ENCODE results near the gene EMX1. TPM values are rescaled to one million over a fixed set of nuclear protein-coding genes. Genes with fewer than 3 reads are reported as not detected.
A peak's percentile ranks its signal among the peaks of the same experiment; 100 is the strongest.

Gene EMX1
- total and polyA plus RNA-seq, 2 of the 13 experiments (the other 11 are each of a cell fraction or from before 2014, with no cell fraction given): 0.62 to 4.9 TPM

DNA sequence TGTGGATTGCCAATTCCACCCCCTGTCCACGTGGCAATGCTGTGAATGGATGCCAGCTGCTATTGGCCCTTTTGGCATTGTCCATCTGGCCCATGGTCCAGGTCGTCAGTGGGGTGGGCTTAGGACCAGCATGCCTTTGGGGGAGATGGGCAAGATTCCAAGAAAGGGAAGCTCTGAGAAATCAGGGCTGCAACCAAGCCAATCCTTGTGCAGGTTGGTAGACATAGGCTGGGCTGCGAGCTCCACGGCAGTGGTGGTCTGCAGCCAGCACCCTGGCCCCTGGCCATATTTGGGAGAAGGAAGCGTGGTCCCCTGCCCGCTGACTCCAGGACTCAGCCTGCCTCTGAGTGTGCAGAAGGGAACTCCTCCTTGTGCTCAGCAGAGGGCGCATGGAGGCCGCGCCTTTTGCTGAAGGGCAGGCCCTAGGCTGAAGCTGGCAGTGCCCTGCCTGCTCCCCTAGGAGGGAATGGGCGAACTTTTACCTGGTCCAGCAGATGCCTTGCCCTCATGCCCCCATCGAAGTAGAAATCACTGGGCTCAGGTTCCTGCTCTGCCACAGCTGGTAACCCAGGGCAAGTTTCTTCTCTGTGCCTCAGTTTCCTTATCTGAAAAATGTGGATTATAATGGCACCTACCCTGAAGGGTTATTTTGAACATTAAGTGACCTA is 24.7 kb upstream of the EMX1 start (continued):
- TF ChIP-seq, protein P1, sequence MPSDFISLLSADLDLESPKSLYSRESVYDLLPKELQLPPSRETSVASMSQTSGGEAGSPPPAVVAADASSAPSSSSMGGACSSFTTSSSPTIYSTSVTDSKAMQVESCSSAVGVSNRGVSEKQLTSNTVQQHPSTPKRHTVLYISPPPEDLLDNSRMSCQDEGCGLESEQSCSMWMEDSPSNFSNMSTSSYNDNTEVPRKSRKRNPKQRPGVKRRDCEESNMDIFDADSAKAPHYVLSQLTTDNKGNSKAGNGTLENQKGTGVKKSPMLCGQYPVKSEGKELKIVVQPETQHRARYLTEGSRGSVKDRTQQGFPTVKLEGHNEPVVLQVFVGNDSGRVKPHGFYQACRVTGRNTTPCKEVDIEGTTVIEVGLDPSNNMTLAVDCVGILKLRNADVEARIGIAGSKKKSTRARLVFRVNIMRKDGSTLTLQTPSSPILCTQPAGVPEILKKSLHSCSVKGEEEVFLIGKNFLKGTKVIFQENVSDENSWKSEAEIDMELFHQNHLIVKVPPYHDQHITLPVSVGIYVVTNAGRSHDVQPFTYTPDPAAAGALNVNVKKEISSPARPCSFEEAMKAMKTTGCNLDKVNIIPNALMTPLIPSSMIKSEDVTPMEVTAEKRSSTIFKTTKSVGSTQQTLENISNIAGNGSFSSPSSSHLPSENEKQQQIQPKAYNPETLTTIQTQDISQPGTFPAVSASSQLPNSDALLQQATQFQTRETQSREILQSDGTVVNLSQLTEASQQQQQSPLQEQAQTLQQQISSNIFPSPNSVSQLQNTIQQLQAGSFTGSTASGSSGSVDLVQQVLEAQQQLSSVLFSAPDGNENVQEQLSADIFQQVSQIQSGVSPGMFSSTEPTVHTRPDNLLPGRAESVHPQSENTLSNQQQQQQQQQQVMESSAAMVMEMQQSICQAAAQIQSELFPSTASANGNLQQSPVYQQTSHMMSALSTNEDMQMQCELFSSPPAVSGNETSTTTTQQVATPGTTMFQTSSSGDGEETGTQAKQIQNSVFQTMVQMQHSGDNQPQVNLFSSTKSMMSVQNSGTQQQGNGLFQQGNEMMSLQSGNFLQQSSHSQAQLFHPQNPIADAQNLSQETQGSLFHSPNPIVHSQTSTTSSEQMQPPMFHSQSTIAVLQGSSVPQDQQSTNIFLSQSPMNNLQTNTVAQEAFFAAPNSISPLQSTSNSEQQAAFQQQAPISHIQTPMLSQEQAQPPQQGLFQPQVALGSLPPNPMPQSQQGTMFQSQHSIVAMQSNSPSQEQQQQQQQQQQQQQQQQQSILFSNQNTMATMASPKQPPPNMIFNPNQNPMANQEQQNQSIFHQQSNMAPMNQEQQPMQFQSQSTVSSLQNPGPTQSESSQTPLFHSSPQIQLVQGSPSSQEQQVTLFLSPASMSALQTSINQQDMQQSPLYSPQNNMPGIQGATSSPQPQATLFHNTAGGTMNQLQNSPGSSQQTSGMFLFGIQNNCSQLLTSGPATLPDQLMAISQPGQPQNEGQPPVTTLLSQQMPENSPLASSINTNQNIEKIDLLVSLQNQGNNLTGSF (CRISPR knock-in tag; IDR thresholded peaks at IDR 0.05): no peak
- TF ChIP-seq ELF1 (CRISPR knock-in tag; IDR thresholded peaks at IDR 0.05) (no peak), NFKB2 (CRISPR knock-in tag; IDR thresholded peaks at IDR 0.05; ENCODE audit: borderline replicate concordance) (no peak), ZNF44 (CRISPR knock-in tag; IDR thresholded peaks at IDR 0.05) (no peak), KAT7 (CRISPR knock-in tag; IDR thresholded peaks at IDR 0.05; ENCODE audit: borderline replicate concordance) (no peak), SCMH1 (CRISPR knock-in tag; IDR thresholded peaks at IDR 0.05; ENCODE audit: borderline replicate concordance) (no peak), ZNF629 (CRISPR knock-in tag; conservative IDR thresholded peaks at IDR 0.05) (no peak), AKAP8 (CRISPR knock-in tag; IDR thresholded peaks at IDR 0.05) (peak; percentile 18; the same call in 1 of the 2 replicates), TEAD3 (CRISPR knock-in tag; optimal IDR thresholded peaks at IDR 0.05; ENCODE audit: borderline replicate concordance) (peak; percentile 44), ZSCAN12 (CRISPR knock-in tag; IDR thresholded peaks at IDR 0.05) (no peak), POLR2AphosphoS5 (IDR thresholded peaks at IDR 0.05; ENCODE audit: low read depth, low read length) (no peak; the same call in 1 of the 2 replicates), ZNF264 (CRISPR knock-in tag; IDR thresholded peaks at IDR 0.05) (no peak)
- TF ChIP-seq, protein P2, sequence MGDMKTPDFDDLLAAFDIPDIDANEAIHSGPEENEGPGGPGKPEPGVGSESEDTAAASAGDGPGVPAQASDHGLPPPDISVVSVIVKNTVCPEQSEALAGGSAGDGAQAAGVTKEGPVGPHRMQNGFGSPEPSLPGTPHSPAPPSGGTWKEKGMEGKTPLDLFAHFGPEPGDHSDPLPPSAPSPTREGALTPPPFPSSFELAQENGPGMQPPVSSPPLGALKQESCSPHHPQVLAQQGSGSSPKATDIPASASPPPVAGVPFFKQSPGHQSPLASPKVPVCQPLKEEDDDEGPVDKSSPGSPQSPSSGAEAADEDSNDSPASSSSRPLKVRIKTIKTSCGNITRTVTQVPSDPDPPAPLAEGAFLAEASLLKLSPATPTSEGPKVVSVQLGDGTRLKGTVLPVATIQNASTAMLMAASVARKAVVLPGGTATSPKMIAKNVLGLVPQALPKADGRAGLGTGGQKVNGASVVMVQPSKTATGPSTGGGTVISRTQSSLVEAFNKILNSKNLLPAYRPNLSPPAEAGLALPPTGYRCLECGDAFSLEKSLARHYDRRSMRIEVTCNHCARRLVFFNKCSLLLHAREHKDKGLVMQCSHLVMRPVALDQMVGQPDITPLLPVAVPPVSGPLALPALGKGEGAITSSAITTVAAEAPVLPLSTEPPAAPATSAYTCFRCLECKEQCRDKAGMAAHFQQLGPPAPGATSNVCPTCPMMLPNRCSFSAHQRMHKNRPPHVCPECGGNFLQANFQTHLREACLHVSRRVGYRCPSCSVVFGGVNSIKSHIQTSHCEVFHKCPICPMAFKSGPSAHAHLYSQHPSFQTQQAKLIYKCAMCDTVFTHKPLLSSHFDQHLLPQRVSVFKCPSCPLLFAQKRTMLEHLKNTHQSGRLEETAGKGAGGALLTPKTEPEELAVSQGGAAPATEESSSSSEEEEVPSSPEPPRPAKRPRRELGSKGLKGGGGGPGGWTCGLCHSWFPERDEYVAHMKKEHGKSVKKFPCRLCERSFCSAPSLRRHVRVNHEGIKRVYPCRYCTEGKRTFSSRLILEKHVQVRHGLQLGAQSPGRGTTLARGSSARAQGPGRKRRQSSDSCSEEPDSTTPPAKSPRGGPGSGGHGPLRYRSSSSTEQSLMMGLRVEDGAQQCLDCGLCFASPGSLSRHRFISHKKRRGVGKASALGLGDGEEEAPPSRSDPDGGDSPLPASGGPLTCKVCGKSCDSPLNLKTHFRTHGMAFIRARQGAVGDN (CRISPR knock-in tag; IDR thresholded peaks at IDR 0.05): peak; percentile 55
- TF ChIP-seq, protein P3, sequence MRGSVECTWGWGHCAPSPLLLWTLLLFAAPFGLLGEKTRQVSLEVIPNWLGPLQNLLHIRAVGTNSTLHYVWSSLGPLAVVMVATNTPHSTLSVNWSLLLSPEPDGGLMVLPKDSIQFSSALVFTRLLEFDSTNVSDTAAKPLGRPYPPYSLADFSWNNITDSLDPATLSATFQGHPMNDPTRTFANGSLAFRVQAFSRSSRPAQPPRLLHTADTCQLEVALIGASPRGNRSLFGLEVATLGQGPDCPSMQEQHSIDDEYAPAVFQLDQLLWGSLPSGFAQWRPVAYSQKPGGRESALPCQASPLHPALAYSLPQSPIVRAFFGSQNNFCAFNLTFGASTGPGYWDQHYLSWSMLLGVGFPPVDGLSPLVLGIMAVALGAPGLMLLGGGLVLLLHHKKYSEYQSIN (CRISPR knock-in tag; IDR thresholded peaks at IDR 0.05; ENCODE audit: borderline replicate concordance): no peak
- TF ChIP-seq, protein P4, sequence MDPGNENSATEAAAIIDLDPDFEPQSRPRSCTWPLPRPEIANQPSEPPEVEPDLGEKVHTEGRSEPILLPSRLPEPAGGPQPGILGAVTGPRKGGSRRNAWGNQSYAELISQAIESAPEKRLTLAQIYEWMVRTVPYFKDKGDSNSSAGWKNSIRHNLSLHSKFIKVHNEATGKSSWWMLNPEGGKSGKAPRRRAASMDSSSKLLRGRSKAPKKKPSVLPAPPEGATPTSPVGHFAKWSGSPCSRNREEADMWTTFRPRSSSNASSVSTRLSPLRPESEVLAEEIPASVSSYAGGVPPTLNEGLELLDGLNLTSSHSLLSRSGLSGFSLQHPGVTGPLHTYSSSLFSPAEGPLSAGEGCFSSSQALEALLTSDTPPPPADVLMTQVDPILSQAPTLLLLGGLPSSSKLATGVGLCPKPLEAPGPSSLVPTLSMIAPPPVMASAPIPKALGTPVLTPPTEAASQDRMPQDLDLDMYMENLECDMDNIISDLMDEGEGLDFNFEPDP (CRISPR knock-in tag; conservative IDR thresholded peaks at IDR 0.05): no peak
- TF ChIP-seq, protein P5, sequence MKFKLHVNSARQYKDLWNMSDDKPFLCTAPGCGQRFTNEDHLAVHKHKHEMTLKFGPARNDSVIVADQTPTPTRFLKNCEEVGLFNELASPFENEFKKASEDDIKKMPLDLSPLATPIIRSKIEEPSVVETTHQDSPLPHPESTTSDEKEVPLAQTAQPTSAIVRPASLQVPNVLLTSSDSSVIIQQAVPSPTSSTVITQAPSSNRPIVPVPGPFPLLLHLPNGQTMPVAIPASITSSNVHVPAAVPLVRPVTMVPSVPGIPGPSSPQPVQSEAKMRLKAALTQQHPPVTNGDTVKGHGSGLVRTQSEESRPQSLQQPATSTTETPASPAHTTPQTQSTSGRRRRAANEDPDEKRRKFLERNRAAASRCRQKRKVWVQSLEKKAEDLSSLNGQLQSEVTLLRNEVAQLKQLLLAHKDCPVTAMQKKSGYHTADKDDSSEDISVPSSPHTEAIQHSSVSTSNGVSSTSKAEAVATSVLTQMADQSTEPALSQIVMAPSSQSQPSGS (CRISPR knock-in tag; IDR thresholded peaks at IDR 0.05): no peak

All from HepG2 (cell line).